GM21447 (cell line): Measurements from ENCODE around the gene ERF.
"Not testable (repeated sequence)": the region's sequence is repeated elsewhere in the genome, so short reads cannot be mapped to it uniquely, and the experiment has no call there.

Experiments
- ATAC-seq: cut with Tn5 transposase; IDR thresholded peaks from one replicate; pipeline ENCODE4 v1.9.1; 2021; ENCODE audit not compliant: unreplicated experiment

ERF gene

DNA sequence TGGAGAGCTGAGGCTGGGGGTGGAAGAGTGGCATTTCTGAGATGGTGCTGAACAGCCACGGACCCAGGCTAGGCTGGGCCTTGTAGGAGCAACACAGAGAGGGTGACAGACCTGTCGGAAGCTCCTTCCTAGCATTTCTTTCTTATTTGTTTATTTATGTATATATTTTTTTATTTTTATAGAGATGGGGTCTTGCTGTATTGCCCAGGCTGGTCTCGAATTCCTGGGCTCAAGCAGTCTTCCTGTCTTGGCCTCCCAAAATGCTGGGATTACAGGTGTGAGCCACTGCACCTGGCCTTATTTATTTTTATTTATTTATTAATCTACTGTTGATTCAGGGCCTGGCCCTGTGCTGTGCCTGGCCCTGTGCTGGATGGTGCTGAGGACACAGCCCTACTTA, 20.6 kb upstream of the ERF start:
- no peak for ATAC-seq

DNA sequence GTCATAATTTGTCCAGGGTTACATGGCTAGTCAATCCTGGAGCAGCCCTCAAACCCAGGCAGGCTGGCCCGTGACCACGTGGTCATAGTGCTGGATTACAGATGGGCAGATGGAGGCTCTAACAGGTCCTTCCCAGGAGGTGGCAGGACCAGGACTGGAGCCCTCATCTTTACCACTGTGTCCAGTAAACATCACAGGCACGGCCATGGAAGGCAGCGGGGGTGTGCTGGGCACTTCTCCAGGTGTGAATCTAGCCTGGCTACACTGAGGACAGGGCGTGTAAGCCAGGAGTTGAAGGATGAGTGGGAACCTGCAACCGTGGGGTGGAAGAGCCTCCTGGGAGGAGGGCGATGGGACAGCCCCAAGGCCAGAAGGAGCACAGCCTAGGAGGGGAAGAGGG, 20.2 kb upstream of the ERF start:
- no peak for ATAC-seq

DNA sequence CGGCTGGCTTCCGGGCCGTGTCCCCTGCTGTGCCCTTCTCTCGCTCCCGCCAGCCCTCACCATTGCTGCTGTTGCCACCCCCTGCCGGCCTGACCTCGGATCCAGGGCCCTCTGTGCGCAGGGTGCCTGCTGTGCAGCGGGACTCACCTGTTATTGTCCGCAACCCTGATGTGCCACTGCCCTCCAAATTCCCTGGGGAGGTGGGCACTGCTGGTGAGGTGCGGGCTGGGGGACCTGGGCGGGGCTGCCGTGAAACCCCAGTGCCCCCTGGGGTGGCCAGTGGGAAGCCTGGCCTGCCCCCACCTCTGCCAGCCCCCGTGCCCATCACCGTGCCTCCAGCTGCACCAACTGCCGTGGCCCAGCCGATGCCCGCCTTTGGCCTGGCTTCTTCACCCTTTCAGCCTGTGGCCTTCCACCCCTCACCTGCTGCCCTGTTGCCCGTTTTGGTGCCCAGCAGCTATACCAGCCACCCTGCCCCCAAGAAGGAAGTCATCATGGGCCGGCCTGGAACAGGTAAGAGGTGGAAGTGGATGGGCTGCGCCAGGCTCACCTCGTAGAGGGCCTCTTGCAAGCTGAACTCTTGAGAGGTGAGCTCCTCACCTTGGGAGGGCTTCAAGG, 19.2 kb upstream of the ERF start:
- no peak for ATAC-seq

GRCh38 chr19:42273407-42274064, 18.6 kb upstream of the ERF start:
- ATAC-seq = no peak

DNA sequence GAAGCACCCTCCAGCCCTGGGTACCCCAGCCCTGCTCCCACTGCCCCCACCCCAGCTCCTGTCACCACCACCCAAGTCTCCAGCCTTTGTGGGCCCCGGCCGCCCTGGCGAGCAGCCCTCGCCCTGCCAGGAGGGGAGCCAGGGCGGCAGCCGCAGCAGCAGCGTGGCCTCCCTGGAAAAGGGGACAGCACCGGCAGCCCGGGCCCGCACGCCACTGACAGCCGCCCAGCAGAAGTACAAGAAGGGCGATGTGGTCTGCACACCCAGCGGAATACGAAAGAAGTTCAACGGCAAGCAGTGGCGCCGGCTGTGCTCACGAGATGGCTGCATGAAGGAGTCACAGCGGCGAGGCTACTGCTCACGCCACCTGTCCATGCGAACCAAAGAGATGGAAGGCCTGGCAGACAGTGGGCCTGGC, 18.1 kb upstream of the ERF start:
- no peak for ATAC-seq

DNA sequence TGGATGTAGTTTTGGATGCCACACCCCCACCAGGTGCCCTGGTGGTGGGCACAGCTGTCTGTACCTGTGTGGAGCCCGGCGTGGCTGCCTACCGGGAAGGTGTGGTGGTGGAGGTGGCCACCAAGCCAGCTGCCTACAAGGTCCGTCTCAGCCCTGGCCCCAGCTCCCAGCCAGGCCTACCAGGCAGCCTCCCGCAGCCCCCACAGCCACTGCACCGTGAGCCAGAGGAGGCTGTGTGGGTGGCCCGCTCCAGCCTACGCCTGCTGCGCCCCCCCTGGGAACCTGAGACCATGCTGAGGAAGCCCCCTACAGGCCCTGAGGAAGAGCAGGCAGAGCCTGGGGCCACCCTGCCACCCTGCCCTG, 17.6 kb upstream of the ERF start:
- no peak for ATAC-seq

GRCh38 chr19:42271861-42272534, 17.1 kb upstream of the ERF start:
- no peak for ATAC-seq

DNA sequence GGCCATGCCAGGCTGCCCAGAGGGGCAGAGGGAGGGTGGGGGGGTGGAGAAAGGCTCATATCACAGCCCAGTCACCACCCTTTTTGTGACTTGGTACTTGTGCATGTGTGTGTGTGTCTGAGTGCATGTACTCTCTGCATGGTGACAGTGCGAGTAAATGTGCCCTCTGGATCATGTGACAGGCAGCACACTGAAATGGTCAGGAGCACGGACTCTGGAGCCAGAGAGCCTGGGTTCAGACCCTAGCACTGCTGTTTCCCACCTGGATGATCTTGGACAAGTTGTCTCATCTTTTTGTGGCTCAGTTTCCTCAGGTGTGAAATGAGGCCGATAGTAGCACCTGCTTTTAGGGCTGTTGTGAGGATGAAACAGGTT, 16.1 kb upstream of the ERF start:
- no peak for ATAC-seq

- no peak for ATAC-seq
Observed at GRCh38 chr19:42270346-42271044, 15.6 kb upstream of the ERF start.

- ATAC-seq = no peak
Observed at GRCh38 chr19:42269478-42270345, 14.8 kb upstream of the ERF start.

DNA sequence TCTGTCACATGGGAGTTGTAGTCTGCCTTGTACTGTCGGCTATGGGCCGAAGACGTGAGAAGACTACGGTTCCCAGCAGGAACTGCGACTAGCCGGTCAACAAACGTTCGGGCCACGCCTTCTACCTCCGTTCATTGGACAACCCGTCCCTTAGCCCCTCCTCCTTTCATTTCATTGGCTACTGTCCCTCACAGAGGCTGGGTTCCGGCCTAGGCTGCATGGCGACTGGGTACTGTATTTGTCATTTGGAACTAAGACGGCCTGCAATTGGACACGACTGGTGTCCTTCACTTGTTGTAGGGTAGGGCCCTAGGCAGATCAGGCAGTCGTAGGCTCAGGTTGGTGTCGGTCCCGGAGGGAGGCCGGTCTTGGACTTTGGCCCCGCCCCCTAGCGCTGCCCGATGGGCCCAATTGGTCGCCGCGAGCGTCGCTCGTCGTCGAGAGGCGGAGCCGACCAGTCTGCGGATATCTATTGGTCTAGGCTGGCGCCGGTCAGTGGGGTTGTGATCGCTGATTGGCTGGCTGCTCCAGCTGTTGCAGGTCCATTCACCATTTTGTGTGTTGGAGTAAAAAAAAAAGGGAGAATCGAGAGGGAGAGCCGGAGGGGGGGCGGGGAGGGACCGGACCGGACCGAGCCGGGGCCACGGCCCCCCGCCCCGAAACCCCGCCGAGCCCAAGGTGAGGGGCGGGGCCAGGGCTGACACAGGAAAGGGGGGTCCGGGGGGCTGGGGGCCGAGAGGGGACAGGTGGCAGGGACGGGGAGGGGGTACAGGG, 14.0 kb upstream of the ERF start, which contains the start of gene CIC:
Gene CIC, plus strand, starts transcription at position 549 of the 774 bp plus-strand sequence. CDS start 2,532 bp downstream, outside the sequence.
- ATAC-seq = peak; percentile 77

- ATAC-seq = peak; percentile 48
Observed at GRCh38 chr19:42268142-42268703, 13.3 kb upstream of the ERF start.

DNA sequence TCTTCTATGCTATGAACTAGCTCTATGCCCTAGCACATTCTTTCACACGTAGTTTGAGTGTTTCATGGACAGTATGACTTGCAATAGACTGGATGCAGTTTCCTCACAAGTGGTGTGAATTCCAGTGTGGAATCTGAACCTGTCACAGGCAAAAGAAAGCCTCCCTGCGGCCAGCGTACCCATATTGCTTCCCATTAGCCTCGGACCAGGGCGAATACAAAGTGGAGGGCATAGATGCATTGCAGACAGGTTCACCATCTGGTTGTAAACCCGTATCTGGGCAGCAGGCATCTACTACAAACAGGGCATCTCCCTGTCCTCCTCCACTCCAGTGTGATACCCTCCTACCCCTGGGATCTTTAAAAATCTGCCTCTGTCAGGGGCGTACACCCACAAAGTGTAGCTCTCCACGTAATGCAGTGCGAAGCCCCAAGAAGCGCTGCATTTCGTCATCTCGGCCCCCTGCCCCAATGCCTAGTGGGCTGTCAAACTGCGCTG, 12.8 kb upstream of the ERF start:
- ATAC-seq = no peak

GRCh38 chr19:42266928-42267603, 12.1 kb upstream of the ERF start:
- ATAC-seq = not testable (repeated sequence)

- ATAC-seq = not testable (repeated sequence)
Observed at GRCh38 chr19:42266105-42266504, 11.2 kb upstream of the ERF start.

- no peak for ATAC-seq
Observed at GRCh38 chr19:42261763-42262162, 6.8 kb upstream of the ERF start.

GRCh38 chr19:42257842-42258241, 2.9 kb upstream of the ERF start:
- not testable (repeated sequence) for ATAC-seq

DNA sequence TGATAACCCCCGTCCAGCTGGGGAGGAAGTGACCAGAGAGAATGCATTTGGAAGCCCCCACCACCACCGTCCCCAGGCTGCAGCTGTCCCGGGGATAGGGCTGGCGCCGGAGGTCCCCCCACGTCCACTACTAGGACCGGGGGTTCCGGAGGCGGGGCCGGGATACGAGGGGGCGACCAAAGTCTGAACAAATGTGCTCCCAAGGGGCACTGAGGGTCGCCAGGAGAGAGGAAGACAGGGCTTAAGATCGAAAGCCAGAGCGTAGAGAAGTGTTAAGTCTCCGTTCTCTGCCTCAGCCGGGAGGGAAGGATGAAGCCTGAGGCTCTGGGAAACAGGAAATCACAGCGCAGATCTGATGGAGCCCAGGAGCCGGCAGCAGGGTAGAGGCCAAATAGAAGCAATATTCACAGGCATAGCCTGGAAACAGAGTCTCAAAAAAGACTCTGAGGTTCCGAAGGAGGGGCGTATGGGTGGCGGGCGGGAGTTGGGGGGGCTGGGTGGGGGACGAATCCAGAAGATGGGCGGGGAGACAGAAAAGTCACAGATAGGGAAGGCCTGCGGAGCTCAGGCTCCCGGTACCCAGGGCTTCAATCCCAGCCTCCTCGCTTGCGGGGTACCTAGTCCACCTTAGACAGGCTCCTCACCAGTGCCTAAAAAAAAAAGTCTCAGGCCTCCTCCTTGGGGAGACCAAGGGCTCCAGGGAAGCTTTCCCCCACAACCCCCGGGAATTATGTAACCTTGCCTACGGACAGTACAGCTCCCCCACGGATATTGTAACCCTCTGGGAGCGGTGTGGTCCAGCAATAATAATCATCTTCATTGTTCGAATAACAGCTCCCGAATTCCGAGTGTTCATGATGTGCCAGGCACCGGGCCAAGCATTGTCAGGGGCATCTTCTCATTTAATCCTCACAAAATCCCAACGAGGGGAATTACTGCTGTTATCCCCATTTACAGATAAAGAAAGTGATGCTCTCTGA, 1.1 kb upstream of the ERF start:
- no peak for ATAC-seq
